Pancreas (tissue), 10 donors: ENCODE measurements around the gene VPS26C. TPM values are rescaled to one million over a fixed set of nuclear protein-coding genes. Genes with fewer than 3 reads are reported as not detected.

Experiments
- ATAC-seq, 4 donors: fragments of 200-7000 bp; cut with Tn5 transposase; one replicate each; pipeline versions ENCODE4 v1.8.0 to v1.9.1; 2020; ENCODE audit warnings: mild to moderate bottlenecking in 4 of 4, moderate library complexity in 4 of 4
- DNase-seq, 6 donors: peaks; one replicate each; pipeline ENCODE4 v3.0.0-alpha.2; 2020
- FAIRE-seq: peaks from 2 replicates; lab custom pipeline; 2012; peaks lifted over from hg19 to GRCh38; lab: Jason Lieb, UNC
- H3K27ac ChIP-seq, 4 donors: fragments of 200-600 bp; sonication (generic); 1 replicate in 3 of 4; 2 replicates in 1 of 4; pipeline versions ENCODE4 v1.5.0 to v1.8.0; 2020
- H3K27me3 ChIP-seq, 4 donors: fragments of 200-600 bp; one replicate each; pipeline ENCODE4 v1.8.0; 2021
- H3K36me3 ChIP-seq, 3 donors: fragments of 200-600 bp; sonication (generic) in 1 of 3; one replicate each; pipeline versions ENCODE4 v1.5.0 to v1.8.0; 2020 to 2021
- H3K4me1 ChIP-seq, 3 donors: fragments of 200-600 bp; one replicate each; pipeline ENCODE4 v1.8.0; 2021
- H3K4me3 ChIP-seq, 4 donors: fragments of 200-600 bp; sonication (generic) in 2 of 4; one replicate each; pipeline versions ENCODE4 v1.5.0 to v1.8.0; 2020 to 2021
- H3K9me3 ChIP-seq, 4 donors: fragments of 200-600 bp; one replicate each; pipeline ENCODE4 v1.8.0; 2021
- WGBS, 2 donors: extraction: QIAGEN DNeasy Blood & Tissue Kit; methylation state at CpG; one replicate each; pipeline ENCODE4 v1.1.7; 2013; 5-methylcytosine and 5-hydroxymethylcytosine counted together
- intact Hi-C, 3 donors: fragments of 100-400 bp; cut with DNase I; formaldehyde crosslinking; loops; one replicate each; pipeline versions ENCODE4 v1.11.1 to v1.14.2; 2022
- polyA plus RNA-seq, 2 donors: library from polyadenylated mRNA; stranded (reverse); fragments of 200-250 nt; gene quantifications; one replicate each; pipeline ENCODE4 v1.2.3, GENCODE V29; 2013
- total RNA-seq, 6 donors: library from RNA; stranded (reverse); fragmentation: NEBNext Ultra II Directional in 4 of 6; extraction: Animal tissue kit (Norgen Biotek cat#: 25700) in 4 of 6; gene quantifications; one replicate each; pipeline versions ENCODE4 v1.2.1 to v1.2.4, GENCODE V29; 2021 to 2023
- TF ChIP-seq, protein P1 (sequence below), 4 donors: fragments of 200-600 bp; sonication (generic) in 3 of 4; IDR thresholded peaks; one replicate each; pipeline versions ENCODE4 v1.5.0 to v1.8.0; 2021; ENCODE audit warnings: antibody characterized with exemption in 4 of 4
- donor health status: healthy with polysubstance abuse.
- donor health status: DM: no; HTN: no; CAD: no; lungs with moderate emphysema.
- donor health status: DM: no; HTN: no; CAD: no.
- donor health status: control.
- donor health status: control.
- donor health status: Bipolar disorder and iron deficiency.
- donor health status: DM: yes; HTN: yes; CAD: no.
- donor health status: DM: no; HTN: no; CAD: no.
- donor health status: DM: no; HTN: no; CAD: no.
- donor health status: DM: yes; HTN: yes; CAD: no.

The VPS26C gene
- total and polyA plus RNA-seq, 8 donors = 8.5 to 29.9 (median 21.0) TPM

DNA sequence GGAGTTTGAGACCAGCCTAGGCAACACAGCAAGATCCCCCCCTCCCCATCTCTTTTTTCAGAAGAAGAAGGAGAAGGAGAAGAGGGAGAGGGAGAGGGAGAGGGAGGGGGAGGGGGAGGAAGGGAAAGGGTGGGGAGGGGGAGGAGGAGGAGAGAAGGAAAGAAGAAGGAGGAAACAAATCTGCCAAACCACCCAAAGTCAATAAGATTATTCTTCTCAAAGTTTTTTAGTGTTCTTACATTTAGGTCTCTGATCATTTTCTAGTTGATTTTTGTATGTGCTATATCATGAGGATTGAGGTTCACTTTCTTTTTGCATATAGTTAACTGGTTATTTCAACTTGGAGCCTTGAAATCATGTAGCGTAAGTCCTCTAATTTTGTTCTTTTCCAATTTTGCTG lies 56.3 kb downstream of the VPS26C start:
- TF ChIP-seq, protein P1, sequence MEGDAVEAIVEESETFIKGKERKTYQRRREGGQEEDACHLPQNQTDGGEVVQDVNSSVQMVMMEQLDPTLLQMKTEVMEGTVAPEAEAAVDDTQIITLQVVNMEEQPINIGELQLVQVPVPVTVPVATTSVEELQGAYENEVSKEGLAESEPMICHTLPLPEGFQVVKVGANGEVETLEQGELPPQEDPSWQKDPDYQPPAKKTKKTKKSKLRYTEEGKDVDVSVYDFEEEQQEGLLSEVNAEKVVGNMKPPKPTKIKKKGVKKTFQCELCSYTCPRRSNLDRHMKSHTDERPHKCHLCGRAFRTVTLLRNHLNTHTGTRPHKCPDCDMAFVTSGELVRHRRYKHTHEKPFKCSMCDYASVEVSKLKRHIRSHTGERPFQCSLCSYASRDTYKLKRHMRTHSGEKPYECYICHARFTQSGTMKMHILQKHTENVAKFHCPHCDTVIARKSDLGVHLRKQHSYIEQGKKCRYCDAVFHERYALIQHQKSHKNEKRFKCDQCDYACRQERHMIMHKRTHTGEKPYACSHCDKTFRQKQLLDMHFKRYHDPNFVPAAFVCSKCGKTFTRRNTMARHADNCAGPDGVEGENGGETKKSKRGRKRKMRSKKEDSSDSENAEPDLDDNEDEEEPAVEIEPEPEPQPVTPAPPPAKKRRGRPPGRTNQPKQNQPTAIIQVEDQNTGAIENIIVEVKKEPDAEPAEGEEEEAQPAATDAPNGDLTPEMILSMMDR (IDR thresholded peaks at IDR 0.05) = no peak
- Histone ChIP-seq H3K27me3 (no peaks in the 10 kb centered on the region), H3K27ac (no peak overlapping the region), H3K4me1 (peaks cover 0 to 8% (median 5%) of the 10 kb centered on the region in 3 donors), H3K36me3 (no peaks in the 10 kb centered on the region), H3K4me3 (no peak overlapping the region), H3K9me3 (no peaks in the 10 kb centered on the region)
- ATAC-seq (no peak), DNase-seq (no peak), FAIRE-seq (no peak)
- intact Hi-C loops = no loop called here
- 97% methylated on average over 1 of the region's 1 CpG for WGBS, 2 donors

DNA sequence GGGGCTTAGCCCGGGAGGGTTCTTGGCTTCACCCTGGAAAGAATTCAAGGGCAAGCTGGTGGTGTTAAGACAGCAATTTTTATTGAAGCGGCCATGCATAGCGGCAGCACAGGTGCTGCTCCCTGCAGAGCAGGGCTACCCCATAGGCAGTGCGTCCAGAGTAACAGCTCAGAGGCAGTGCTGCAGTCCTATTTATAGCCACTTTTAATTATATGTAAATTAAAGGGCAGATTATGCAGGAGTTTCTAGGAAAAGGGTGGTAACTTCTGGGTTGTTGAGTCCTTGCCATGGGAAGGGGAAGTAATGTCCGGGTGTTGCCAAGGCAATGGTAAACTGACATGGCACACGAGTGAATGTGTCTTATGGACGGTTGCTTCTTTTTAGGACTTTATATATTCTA lies 57.0 kb downstream of the VPS26C start:
- intact Hi-C loops = no loop called here
- Histone ChIP-seq H3K4me3 (no peak overlapping the region), H3K36me3 (no peaks in the 10 kb centered on the region), H3K27me3 (no peaks in the 10 kb centered on the region), H3K27ac (no peak overlapping the region), H3K4me1 (peaks cover 0 to 8% (median 5%) of the 10 kb centered on the region in 3 donors), H3K9me3 (no peaks in the 10 kb centered on the region)
- WGBS, 2 donors = 93 to 96% methylated on average over 7 of the region's 7 CpGs
- no peak for FAIRE-seq
- ATAC-seq = no peak
- no peak for DNase-seq
- TF ChIP-seq, protein P1 (IDR thresholded peaks at IDR 0.05) = no peak

DNA sequence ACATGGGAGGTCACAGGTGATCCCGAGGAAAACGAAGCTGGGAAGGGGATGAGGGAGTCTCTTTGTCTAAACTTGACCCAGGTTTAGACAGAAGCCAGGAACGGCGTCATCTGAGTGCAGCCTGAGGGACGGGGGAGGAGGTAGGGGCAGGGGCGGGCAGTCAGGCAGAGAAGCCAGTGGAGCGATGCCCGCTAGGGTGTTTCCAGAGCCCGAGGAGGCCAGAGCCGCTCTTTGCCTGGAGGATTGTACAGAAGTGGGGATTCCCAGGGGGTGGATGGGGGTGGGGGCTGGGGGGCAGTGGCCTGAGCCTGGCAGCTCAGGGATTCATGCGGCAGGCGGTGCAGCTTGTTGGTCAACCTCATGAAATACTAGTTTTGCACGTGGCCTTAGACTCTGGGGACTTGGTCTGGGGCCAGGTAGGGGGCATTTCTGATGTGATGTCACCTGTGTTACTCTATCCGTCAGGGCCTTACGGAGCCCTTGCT lies 58.4 kb downstream of the VPS26C start:
- no peak for FAIRE-seq
- Histone ChIP-seq H3K9me3 (no peaks in the 10 kb centered on the region), H3K4me1 (peaks cover 0 to 8% (median 5%) of the 10 kb centered on the region in 3 donors), H3K27ac (peak overlapping the region in 3 of 4 donors; percentile 44 to 69 (median 62)), H3K4me3 (no peak overlapping the region), H3K36me3 (no peaks in the 10 kb centered on the region), H3K27me3 (no peaks in the 10 kb centered on the region)
- TF ChIP-seq, protein P1 (IDR thresholded peaks at IDR 0.05) = no peak
- 62 to 68% methylated on average over 11 to 15 of the region's 15 CpGs for WGBS, 2 donors
- intact Hi-C loops = no loop called here
- ATAC-seq = peak in 3 of 4 donors; percentile 51 to 67 (median 55)
- DNase-seq = peak in 2 of 6 donors; percentile 25 to 58

DNA sequence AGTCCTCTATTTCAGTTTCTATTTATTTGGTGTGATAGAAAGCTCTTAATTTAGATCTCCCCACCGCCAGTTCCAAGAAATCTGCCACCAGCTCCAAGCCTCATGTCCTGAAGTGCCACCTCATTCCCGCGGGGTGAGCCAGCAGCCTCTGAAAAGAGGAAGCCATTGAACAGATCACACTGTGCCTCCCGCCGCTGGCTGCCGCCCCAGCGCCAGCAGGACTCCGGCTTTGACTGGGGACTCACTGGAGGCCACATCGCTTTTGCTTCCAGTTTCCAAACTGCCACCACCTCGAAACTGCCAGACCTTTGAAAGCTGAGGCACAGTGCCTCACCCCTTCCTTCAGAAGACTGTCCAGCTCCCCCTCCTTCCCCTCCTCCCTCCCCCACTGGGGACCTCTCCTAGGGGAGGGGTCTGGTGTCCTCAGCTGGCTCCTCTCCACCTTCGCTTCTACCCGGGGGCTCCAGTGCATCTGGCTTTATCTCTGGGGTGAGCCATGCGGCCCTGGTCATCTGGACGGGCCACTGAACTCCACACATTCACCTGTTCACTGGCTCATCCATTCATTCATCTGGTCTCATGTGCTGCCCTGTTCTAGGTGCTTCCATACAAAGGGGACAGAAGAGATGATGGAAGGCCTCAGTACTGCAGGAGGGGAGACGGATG lies 58.9 kb downstream of the VPS26C start:
- no peaks in the 10 kb centered on the region for H3K9me3 ChIP-seq
- 36% methylated on average over 15 of the region's 15 CpGs for WGBS, 2 donors
- H3K27me3 ChIP-seq = no peaks in the 10 kb centered on the region
- intact Hi-C loops = no loop called here
- no peaks in the 10 kb centered on the region for H3K36me3 ChIP-seq
- TF ChIP-seq, protein P1 (IDR thresholded peaks at IDR 0.05) = no peak
- H3K4me3 ChIP-seq = peak overlapping the region in 1 of 4 donors; percentile 2
- ATAC-seq (peak; percentile 66 to 85 (median 76)), FAIRE-seq (no peak), DNase-seq (peak in 5 of 6 donors; percentile 22 to 73 (median 40))
- H3K27ac ChIP-seq = peak overlapping the region; percentile 16 to 69 (median 53)
- H3K4me1 ChIP-seq = peaks cover 0 to 8% (median 5%) of the 10 kb centered on the region in 3 donors
